PFSK-1 (cell line): Measurements from ENCODE around the gene ECE1.

Source experiments
- FOXP2 ChIP-seq: optimal IDR thresholded peaks from 2 replicates; pipeline ENCODE3; 2011; ENCODE audit warnings: borderline replicate concordance, control low read depth, inconsistent platforms; ENCODE audit not compliant: insufficient read depth; ENCODE audit errors: extremely low read length, extremely low read depth
- POLR2AphosphoS5 ChIP-seq: IDR thresholded peaks from 2 replicates; pipeline ENCODE4 v1.6.1; 2012; ENCODE audit warnings: low read depth, mild to moderate bottlenecking, control low read depth, low read length, moderate library complexity
- SIN3A ChIP-seq: IDR thresholded peaks from 2 replicates; pipeline ENCODE4 v1.6.1; 2012; ENCODE audit warnings: mild to moderate bottlenecking, low read length, moderate library complexity, borderline replicate concordance; ENCODE audit not compliant: insufficient read depth
- TAF1 ChIP-seq: IDR thresholded peaks from 2 replicates; pipeline ENCODE4 v1.6.1; 2012; ENCODE audit warnings: low read length, control low read depth, borderline replicate concordance; ENCODE audit not compliant: insufficient read depth
- TF ChIP-seq, protein P1 (sequence below), 2 experiments: IDR thresholded peaks; 2 replicates each; pipeline versions ENCODE4 v1.6.1 to v1.8.0; 2011 to 2012; ENCODE audit warnings: low read depth in 2 of 2, low read length in 2 of 2, control low read depth in 1 of 2, inconsistent platforms in 1 of 2, mild to moderate bottlenecking in 1 of 2, moderate library complexity in 1 of 2; ENCODE audit not compliant: insufficient read depth in 1 of 2

DNA sequence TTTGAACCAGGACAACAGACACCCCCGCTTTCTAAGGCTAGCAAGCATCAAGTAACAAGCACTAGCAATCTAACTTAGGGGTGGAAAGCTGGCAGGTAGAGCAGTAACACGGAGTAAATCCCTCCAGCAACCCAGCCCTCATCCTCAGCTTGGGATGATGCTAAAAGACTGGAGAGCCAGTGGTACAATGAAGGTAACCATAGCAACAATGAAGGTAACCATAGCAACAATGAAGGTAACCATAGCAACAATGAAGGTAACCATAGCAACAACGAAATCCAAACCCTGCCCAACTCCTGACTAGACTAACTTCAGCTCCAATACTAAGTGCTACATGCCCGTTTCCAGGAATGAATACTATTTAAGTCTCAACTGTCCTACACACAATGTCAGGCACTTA is 91.3 kb downstream of the ECE1 start:
- no peak for TF ChIP-seq POLR2AphosphoS5
- no peak for TF ChIP-seq FOXP2
- no peak for TF ChIP-seq TAF1
- TF ChIP-seq, protein P1, sequence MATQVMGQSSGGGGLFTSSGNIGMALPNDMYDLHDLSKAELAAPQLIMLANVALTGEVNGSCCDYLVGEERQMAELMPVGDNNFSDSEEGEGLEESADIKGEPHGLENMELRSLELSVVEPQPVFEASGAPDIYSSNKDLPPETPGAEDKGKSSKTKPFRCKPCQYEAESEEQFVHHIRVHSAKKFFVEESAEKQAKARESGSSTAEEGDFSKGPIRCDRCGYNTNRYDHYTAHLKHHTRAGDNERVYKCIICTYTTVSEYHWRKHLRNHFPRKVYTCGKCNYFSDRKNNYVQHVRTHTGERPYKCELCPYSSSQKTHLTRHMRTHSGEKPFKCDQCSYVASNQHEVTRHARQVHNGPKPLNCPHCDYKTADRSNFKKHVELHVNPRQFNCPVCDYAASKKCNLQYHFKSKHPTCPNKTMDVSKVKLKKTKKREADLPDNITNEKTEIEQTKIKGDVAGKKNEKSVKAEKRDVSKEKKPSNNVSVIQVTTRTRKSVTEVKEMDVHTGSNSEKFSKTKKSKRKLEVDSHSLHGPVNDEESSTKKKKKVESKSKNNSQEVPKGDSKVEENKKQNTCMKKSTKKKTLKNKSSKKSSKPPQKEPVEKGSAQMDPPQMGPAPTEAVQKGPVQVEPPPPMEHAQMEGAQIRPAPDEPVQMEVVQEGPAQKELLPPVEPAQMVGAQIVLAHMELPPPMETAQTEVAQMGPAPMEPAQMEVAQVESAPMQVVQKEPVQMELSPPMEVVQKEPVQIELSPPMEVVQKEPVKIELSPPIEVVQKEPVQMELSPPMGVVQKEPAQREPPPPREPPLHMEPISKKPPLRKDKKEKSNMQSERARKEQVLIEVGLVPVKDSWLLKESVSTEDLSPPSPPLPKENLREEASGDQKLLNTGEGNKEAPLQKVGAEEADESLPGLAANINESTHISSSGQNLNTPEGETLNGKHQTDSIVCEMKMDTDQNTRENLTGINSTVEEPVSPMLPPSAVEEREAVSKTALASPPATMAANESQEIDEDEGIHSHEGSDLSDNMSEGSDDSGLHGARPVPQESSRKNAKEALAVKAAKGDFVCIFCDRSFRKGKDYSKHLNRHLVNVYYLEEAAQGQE (IDR thresholded peaks at IDR 0.05; ENCODE audit: insufficient read depth in 1 of 2, low read depth in 2 of 2, low read length in 2 of 2), result no peak
- TF ChIP-seq SIN3A, result no peak
